NCI-H345 (cell line): Measurements from ENCODE around the gene ZNF433.

ENCODE experiments used
- DNase-seq: peaks from one replicate; lab custom pipeline; 2025; lab: John Stamatoyannopoulos, UW

ZNF433 gene

DNA sequence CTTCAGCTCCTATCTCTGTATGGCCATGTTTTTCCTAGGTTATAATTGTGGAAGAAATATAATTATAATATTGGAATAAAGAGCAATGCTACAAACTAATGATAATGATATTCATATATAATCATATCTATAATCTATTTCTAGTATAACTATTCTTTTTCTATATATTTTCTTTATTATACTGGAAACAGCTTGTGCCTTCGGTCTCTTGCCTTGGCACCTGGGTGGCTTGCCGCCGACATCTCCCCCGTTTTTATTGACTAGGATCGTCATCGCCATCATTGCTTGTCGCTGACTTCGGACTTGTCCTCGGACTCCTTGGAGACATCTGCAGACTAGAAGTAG, 46.4 kb downstream of the ZNF433 start:
- DNase-seq, result no peak

DNA sequence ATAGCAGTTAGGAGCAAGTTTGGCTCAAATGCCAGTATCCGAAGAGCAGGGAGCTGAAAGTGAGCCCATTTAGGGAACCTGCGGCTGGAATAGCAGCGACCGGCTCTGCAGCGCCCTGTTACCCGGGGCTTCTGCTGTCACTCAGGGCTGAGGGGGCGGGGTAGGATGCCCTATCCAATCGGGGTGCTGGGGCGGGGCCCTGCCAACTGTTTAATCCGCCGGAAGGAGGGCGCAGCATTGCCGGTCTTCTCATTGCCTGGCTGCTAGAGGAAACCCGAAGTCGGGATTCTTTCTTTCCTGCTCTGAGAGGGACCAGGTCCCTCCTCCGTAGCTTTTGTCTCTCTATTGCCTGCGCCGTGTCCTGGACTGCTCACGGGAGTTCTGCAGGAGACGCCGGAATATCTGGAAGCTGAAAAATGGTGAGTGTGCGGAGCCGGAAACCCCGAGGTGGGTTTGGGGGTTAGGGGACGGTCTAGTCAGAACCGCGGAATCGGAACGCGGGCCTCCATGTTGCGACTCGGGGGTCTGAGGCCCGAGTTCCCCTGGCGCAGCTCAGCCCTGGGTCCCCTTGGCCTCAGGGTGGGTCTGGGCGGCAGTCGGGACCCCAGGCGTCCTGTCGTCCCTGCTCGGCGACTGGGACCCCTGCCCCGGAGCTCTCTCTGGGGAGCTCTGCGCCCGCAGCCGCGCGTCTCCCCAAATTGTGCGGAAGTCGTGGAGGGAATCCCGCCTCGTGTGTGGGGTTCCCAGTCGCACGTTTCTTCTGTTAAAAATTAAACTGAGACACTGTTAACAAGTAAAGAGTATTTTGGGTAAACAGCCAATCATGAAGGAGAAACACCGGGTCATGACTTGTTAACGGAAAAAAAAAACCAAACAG, 47.8 kb downstream of the ZNF433 start:
- DNase-seq, result peak; percentile 73

DNA sequence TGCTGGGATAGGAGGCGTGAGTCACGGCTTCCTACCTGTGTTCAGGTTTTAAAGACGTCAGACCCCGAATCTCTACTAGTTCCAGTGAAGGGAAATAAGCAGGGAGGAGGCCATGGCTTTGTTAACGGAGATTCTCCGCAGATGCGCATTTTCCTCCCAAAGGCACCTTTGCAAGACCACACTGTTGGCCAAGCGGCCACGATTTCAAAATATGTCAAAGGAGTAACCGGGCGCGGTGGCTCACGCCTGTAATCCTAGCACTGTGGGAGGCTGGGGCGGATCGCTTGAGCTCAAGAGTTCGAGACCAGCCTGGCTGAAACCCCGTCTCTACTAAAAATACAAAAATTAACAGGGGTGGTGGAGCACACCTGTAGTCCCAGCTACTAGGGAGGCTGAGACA, 48.7 kb downstream of the ZNF433 start:
- no peak for DNase-seq

DNA sequence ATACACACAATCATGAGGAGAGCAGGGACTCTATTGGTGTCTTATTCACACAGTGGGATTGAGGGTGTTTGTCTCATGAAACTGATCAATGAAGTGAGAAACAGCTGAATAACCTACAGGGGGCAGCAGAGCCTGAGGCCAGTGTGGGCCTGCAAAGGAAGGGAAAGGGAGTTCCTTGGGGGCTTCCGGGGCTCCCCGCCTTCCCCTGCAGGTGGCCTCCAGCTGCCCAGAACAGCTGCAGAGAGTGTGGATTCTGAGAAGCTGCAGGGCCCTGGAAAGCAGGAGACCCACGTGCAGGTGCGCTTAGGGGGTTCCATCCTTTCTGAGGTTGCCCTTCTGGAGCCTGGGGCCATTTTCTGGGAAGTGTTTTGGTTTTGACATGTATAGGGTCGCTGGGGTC, 50.5 kb downstream of the ZNF433 start:
- DNase-seq, result no peak

DNA sequence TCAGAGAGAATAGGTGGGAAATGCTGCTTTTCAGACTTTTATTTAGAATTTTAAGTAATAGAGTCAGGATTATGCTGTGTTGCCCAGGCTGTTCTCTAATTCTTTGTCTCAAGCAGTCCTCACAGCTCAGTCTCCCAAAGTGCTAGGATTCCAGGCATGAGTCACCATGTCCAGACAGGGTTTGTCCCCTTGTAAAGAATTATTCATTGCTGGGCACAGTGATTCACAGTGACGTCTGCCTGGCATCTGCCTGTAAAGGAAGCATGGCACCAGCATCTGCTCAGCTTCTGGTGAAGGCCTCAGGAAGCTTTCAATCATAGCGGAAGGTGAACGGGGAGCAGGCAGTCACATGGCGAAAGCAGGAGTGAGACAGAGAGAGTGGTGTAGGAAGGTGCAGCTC, 53.0 kb downstream of the ZNF433 start:
- DNase-seq, result no peak

DNA sequence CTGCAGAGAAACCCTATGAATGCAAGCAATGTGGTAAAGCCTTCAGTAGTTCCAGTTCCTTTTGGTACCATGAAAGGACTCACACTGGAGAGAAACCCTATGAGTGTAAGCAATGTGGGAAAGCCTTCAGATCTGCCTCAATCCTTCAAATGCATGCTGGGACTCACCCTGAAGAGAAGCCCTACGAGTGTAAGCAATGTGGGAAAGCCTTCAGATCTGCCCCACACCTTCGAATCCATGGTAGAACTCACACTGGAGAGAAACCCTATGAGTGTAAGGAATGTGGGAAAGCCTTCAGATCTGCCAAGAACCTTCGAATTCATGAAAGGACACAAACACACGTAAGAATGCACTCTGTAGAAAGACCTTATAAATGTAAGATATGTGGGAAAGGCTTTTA, 56.0 kb downstream of the ZNF433 start:
- DNase-seq, result no peak

DNA sequence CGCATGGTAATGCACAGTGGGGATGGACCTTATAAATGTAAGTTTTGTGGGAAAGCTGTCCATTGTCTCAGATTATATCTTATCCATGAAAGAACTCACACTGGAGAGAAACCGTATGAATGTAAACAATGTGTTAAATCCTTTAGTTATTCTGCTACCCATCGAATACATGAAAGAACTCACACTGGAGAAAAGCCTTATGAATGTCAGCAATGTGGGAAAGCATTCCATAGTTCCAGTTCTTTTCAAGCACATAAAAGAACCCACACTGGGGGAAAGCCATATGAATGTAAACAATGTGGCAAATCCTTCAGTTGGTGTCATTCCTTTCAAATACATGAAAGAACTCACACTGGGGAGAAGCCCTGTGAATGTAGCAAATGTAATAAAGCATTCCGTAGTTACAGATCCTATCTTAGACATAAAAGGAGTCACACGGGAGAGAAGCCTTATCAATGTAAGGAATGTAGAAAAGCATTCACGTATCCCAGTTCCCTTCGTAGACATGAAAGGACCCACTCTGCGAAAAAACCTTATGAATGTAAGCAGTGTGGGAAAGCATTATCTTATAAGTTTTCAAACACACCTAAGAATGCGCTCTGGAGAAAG, 56.9 kb downstream of the ZNF433 start:
- no peak for DNase-seq

DNA sequence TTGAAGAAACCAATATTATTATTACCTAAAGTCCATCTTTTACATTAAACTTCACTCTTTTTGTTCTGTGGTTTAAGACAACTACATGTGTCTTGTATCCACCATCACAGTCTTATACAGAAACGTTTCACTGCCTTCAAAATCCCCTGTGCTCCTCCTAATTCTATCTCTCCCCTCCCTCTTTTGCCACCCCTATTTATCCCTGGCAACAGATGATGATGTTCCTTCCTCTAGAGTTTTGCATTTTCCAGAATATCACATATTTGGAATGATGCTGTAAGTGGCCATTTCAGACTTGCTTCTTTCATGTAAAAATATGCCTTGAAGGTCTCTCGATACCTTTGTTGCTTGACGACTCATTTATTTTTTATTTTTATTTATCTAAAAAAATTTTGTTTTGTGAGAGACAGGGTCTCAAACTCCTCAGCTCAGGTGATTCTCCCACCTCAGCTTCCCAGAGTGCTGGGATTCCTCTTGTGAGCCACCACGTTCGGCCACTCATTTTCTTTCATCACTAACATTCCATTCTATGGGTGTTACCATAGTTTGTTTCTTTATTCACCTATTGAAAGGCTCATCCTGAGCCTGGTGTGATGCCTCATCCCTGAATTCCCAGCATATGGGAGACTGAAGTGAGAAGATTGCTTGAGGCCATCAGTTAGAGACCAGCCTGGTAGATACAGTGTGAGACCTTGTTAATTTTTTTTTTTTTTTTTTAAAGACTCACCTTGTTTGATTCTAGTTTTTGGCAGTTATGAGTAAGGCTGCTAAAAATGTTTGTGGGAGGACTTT, 62.3 kb downstream of the ZNF433 start:
- DNase-seq, result no peak

DNA sequence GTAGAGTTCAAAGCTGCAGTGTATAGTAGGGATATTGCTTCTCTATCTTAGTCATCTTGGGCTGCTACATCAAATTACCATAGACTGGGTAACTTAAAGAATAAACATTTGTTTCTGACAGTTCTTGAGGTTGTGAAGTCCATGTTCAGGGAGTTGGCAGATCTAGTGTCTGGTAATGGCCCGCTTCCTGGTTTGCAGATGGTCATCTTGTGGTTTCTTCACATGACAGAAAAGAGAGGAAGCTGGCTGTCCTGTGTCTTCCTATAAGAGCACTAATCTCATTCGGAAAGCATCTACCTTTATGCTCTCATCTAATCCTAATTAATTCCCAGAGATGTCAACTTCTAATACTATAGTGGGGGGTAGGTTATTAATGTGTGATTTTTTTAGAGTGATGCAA, 64.4 kb downstream of the ZNF433 start:
- no peak for DNase-seq

DNA sequence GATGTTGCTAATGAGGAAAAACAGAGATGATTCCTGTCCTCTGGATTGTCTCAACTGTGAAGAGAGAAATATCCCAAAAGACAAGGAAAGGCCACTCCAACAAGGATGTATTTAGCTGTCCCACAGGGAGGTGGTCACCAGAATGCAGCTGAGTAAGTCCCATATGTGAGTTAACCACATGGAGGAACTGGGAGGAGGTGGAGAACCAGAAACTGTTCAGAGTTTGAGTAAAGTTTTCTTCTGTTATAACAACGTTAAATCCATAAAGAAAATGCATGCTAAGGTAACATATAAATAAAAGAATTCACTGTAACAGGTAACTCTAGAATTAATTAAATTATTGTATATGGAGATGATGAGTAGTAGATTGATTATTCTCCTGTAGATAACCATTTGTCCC, 65.3 kb downstream of the ZNF433 start:
- DNase-seq, result no peak

DNA sequence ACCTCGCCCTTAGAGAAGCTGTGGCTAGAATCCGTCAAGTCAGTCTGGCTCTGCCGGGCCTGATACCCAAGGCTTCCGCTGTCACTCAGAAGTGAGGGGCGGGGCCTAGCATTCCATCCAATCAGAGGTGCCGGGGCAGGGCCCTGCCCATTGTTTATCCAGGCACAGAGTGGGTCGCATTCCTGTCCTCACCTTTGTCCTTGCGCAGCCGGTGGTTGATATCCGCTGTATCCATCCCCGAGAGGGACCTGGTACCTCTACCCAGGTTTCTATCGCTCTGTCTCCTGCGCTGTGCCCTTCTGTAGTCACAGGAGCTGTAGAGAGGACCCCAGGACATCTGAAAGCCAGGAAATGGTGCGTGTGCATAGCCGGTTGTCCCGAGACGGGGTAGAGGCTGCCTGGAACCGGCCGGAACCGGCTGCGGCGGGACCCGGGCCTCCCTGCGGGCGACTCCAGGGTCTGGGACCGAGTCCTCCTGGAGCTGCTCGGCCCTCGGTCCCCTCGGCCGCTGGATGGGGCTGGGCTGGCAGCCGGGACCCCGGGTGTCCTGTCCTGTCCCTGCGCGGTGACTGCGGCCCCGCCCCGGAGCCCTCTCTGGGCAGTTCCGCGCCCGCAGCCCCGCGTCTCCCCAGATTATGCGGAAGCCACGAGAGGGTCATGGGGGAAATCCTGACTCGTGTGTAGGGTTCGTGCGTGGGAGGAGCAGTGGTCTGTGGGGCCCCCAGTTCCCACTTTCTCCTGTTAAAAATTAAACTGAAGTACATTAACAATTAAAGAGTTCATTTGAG, 70.4 kb downstream of the ZNF433 start, which contains the start of gene ZNF763:
ZNF763 (plus strand) TSS at position 183 of the 788 bp plus-strand sequence; CDS start at position 352, 169 bp downstream.
- DNase-seq, result peak; percentile 36
